ENCODE measurements around the gene LRRC71.

DNA sequence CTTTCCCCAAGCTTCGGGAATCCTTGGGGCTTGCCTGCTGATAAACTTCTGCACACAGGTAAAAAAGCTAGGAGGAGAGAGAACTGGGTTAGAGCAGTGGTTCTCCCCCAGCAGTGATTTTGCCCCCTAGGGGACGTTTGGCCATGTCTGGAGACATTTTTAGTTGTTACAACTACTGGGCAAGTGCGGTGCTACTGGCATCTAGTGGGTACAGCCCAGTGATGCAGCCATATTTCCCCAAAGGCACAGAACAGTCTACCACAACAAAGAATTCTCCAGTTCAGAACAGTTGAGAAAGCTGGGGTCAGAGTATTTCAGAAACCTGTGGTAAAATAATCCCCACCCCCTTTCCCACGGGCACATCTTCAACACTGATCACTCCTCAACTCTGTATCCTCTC lies 41.3 kb downstream of the LRRC71 start:
- TF ChIP-seq CTCF (IDR thresholded peaks at IDR 0.05) (no peak), EP300 (IDR thresholded peaks at IDR 0.05) (no peak), POLR2A (IDR thresholded peaks at IDR 0.05) (no peak), POLR2AphosphoS5 (IDR thresholded peaks at IDR 0.05) (no peak)
